Skeletal muscle satellite cell (primary cell): ENCODE measurements around the gene CLEC4M.
"Not testable (repeated sequence)": the region's sequence is repeated elsewhere in the genome, so short reads cannot be mapped to it uniquely, and the experiment has no call there.

Experiments used
- H3K27me3 ChIP-seq: 2 replicates; pipeline ENCODE4 v1.7.0; 2013; ENCODE audit warnings: low read length; ENCODE audit not compliant: control insufficient read depth, insufficient read depth
- H3K36me3 ChIP-seq: 2 replicates; pipeline ENCODE4 v1.7.0; 2013; ENCODE audit warnings: mild to moderate bottlenecking, control low read depth, low read length; ENCODE audit not compliant: insufficient read depth
- H3K4me1 ChIP-seq: 2 replicates; pipeline ENCODE4 v1.7.0; 2013; ENCODE audit warnings: low read length; ENCODE audit not compliant: control insufficient read depth, insufficient read depth
- H3K4me2 ChIP-seq: 2 replicates; pipeline ENCODE4 v1.7.0; 2013; ENCODE audit warnings: mild to moderate bottlenecking, low read length
- H3K4me3 ChIP-seq: 2 replicates; pipeline ENCODE4 v1.7.0; 2013; ENCODE audit warnings: low read length
- H3K9ac ChIP-seq: 2 replicates; pipeline ENCODE4 v1.7.0; 2013; ENCODE audit warnings: mild to moderate bottlenecking, low read depth, low read length, moderate library complexity
- H3K9me3 ChIP-seq: replicated peaks from 2 replicates; pipeline ENCODE4 v1.7.0; 2013; ENCODE audit warnings: mild to moderate bottlenecking, control low read depth, low read length

CLEC4M gene

GRCh38 chr19:7742991-7743390 is 20.1 kb upstream of the CLEC4M start:
- Histone ChIP-seq H3K4me1 (no peaks in the 10 kb centered on the region), H3K4me2 (no peak overlapping the region), H3K9ac (no peak overlapping the region), H3K9me3 (no peaks in the 10 kb centered on the region), H3K4me3 (no peak overlapping the region), H3K36me3 (no peaks in the 10 kb centered on the region), H3K27me3 (peaks cover 7% of the 10 kb centered on the region)

- H3K9ac ChIP-seq, result no peak overlapping the region
- no peaks in the 10 kb centered on the region for H3K4me1 ChIP-seq
- H3K4me3 ChIP-seq, result no peak overlapping the region
These were observed 19.6 kb upstream of the CLEC4M start for GRCh38 chr19:7743425-7743841.

GRCh38 chr19:7744199-7744786 is 18.8 kb upstream of the CLEC4M start:
- H3K9me3 ChIP-seq, result no peaks in the 10 kb centered on the region
- H3K4me1 ChIP-seq, result no peaks in the 10 kb centered on the region
- no peak overlapping the region for H3K9ac ChIP-seq
- no peak overlapping the region for H3K4me2 ChIP-seq
- no peaks in the 10 kb centered on the region for H3K36me3 ChIP-seq
- H3K27me3 ChIP-seq, result peaks cover 7% of the 10 kb centered on the region
- H3K4me3 ChIP-seq, result no peak overlapping the region

More at GRCh38 chr19:7743425-7743841, 19.6 kb upstream of the CLEC4M start:
- Histone ChIP-seq H3K27me3 (peaks cover 7% of the 10 kb centered on the region), H3K4me2 (no peak overlapping the region), H3K36me3 (no peaks in the 10 kb centered on the region), H3K9me3 (no peaks in the 10 kb centered on the region)

- H3K27me3 ChIP-seq, result peaks cover 7% of the 10 kb centered on the region
- H3K4me1 ChIP-seq, result no peaks in the 10 kb centered on the region
- H3K9ac ChIP-seq, result no peak overlapping the region
- H3K9me3 ChIP-seq, result no peaks in the 10 kb centered on the region
- H3K4me3 ChIP-seq, result no peak overlapping the region
- H3K4me2 ChIP-seq, result no peak overlapping the region
- no peaks in the 10 kb centered on the region for H3K36me3 ChIP-seq
These were observed 18.0 kb upstream of the CLEC4M start for GRCh38 chr19:7744871-7745650.

- H3K4me3 ChIP-seq, result not testable (repeated sequence)
These were observed 16.7 kb upstream of the CLEC4M start for GRCh38 chr19:7746306-7746705.

GRCh38 chr19:7746903-7747884 is 15.8 kb upstream of the CLEC4M start, which contains the start of gene CD209:
CD209 (minus strand) TSS chr19:7747534; CDS start chr19:7747511, 23 bp downstream.
- no peaks in the 10 kb centered on the region for H3K36me3 ChIP-seq
- no peak within 1 kb of the TSS for H3K9ac ChIP-seq
- H3K4me1 ChIP-seq, result no peaks in the 10 kb centered on the region
- H3K9me3 ChIP-seq, result no peaks in the 10 kb centered on the region
- peaks cover 7% of the 10 kb centered on the region for H3K27me3 ChIP-seq
- no peak within 1 kb of the TSS for H3K4me2 ChIP-seq
- H3K4me3 ChIP-seq, result no peak within 1 kb of the TSS

More at GRCh38 chr19:7746306-7746705, 16.7 kb upstream of the CLEC4M start:
- not testable (repeated sequence) for H3K4me1 ChIP-seq, H3K4me2 ChIP-seq, H3K9me3 ChIP-seq, H3K36me3 ChIP-seq, H3K27me3 ChIP-seq, H3K9ac ChIP-seq

GRCh38 chr19:7748171-7748570 is 14.9 kb upstream of the CLEC4M start:
- Histone ChIP-seq H3K9ac (no peak overlapping the region), H3K4me3 (no peak overlapping the region), H3K36me3 (no peaks in the 10 kb centered on the region), H3K9me3 (no peaks in the 10 kb centered on the region), H3K4me2 (no peak overlapping the region), H3K27me3 (peaks cover 7% of the 10 kb centered on the region), H3K4me1 (no peaks in the 10 kb centered on the region)

GRCh38 chr19:7748756-7749155 is 14.3 kb upstream of the CLEC4M start:
- no peaks in the 10 kb centered on the region for H3K36me3 ChIP-seq
- H3K27me3 ChIP-seq, result peaks cover 7% of the 10 kb centered on the region
- H3K4me2 ChIP-seq, result no peak overlapping the region
- no peak overlapping the region for H3K9ac ChIP-seq
- no peaks in the 10 kb centered on the region for H3K4me1 ChIP-seq
- H3K4me3 ChIP-seq, result no peak overlapping the region
- no peaks in the 10 kb centered on the region for H3K9me3 ChIP-seq

GRCh38 chr19:7751157-7751783 is 11.8 kb upstream of the CLEC4M start:
- Histone ChIP-seq H3K27me3 (no peaks in the 10 kb centered on the region), H3K4me1 (no peaks in the 10 kb centered on the region), H3K36me3 (no peaks in the 10 kb centered on the region), H3K9me3 (peaks cover 5% of the 10 kb centered on the region), H3K4me2 (no peak overlapping the region), H3K9ac (no peak overlapping the region), H3K4me3 (no peak overlapping the region)

GRCh38 chr19:7756258-7756657 is 6.8 kb upstream of the CLEC4M start:
- H3K9me3 ChIP-seq, result peaks cover 11% of the 10 kb centered on the region
- H3K36me3 ChIP-seq, result no peaks in the 10 kb centered on the region
- no peak overlapping the region for H3K4me3 ChIP-seq
- no peak overlapping the region for H3K9ac ChIP-seq
- no peaks in the 10 kb centered on the region for H3K27me3 ChIP-seq
- H3K4me1 ChIP-seq, result no peaks in the 10 kb centered on the region
- no peak overlapping the region for H3K4me2 ChIP-seq

- Histone ChIP-seq H3K4me1 (no peaks in the 10 kb centered on the region), H3K9ac (no peak overlapping the region), H3K9me3 (peaks cover 11% of the 10 kb centered on the region), H3K4me3 (no peak overlapping the region), H3K4me2 (no peak overlapping the region), H3K27me3 (no peaks in the 10 kb centered on the region), H3K36me3 (no peaks in the 10 kb centered on the region)
These were observed 5.7 kb upstream of the CLEC4M start for GRCh38 chr19:7757358-7757757.
